ENCODE data around the gene ALDH4A1.

GRCh38 chr1:18947570-18947969 lies 45.2 kb upstream of the ALDH4A1 start:
- no peak for TF ChIP-seq CTCF (IDR thresholded peaks at IDR 0.05)
- TF ChIP-seq POLR2A (IDR thresholded peaks at IDR 0.05) = no peak

Data from ovary (tissue), 3 donors.